Motor neuron (in vitro differentiated cells): ENCODE data around the gene HS6ST1. TPM values are rescaled to one million over a fixed set of nuclear protein-coding genes. Genes with fewer than 3 reads are reported as not detected.

Experiments used
- ATAC-seq, 8 experiments: fragments of 200-7000 bp; cut with Tn5 transposase; replicated peaks in 6 of 8; 2 replicates each; pipeline ENCODE4 v1.8.0; 2021; ENCODE audit warnings: mild to moderate bottlenecking in 8 of 8, moderate library complexity in 8 of 8
- H3K27ac ChIP-seq, 2 donors: fragments of 250-450 bp; sonication (Bioruptor Pico); 2 replicates each; pipeline ENCODE4 v1.9.0; 2021; ENCODE audit warnings: antibody characterized with exemption in 2 of 2, mild to moderate bottlenecking in 2 of 2, moderate library complexity in 1 of 2
- H3K4me1 ChIP-seq, 2 donors: fragments of 250-450 bp; sonication (Bioruptor Pico); replicated peaks in 1 of 2; 2 replicates each; pipeline ENCODE4 v1.6.1; 2021; ENCODE audit warnings: antibody characterized with exemption in 2 of 2, mild to moderate bottlenecking in 2 of 2, moderate library complexity in 1 of 2
- H3K4me3 ChIP-seq, 5 donors: fragments of 250-450 bp; sonication (Bioruptor Pico); 2 replicates each; pipeline ENCODE4 v1.9.0; 2021; ENCODE audit warnings: antibody characterized with exemption in 5 of 5, mild to moderate bottlenecking in 5 of 5, moderate library complexity in 4 of 5
- WGBS, 10 experiments: fragments of 450-650 bp; shearing (Covaris generic); methylation state at CpG; one replicate each; pipeline ENCODE4 v1.0.0; 2022; 5-methylcytosine and 5-hydroxymethylcytosine counted together
- in situ Hi-C, 9 experiments: fragments of 400-800 bp; cut with MboI; loops; one replicate each; pipeline ENCODE4 v1.15.0; 2021; ENCODE audit warnings: low sequenced_read_pairs in 9 of 9, low pct_unique_long_range_greater_than_20kb in 2 of 9; ENCODE audit not compliant: unreplicated experiment in 9 of 9
- total RNA-seq, 8 experiments: library from RNA; unstranded; fragments of 300-600 nt; gene quantifications; 2 replicates each; pipeline versions ENCODE4 v1.2.3 to v1.2.4, GENCODE V29; 2022

The HS6ST1 gene
- total RNA-seq, 8 experiments from 2014 or later: 8.4 to 111 (median 54.1) TPM

GRCh38 chr2:128345436-128346165 is 26.9 kb upstream of the HS6ST1 start:
- no peak for ATAC-seq
- no peak overlapping the region for H3K4me3 ChIP-seq
- in situ Hi-C loops: loop anchor here in 1 of 9 experiments (25.0 kb wide), 1 partner anchor 1042 kb away; no protein-coding TSS in a partner anchor
- no peak overlapping the region for H3K27ac ChIP-seq
- WGBS, 10 experiments: 60 to 100% (median 94%) methylated on average over 1 to 10 of the region's 43 CpGs; no CpG with 5 or more reads in 2 of the 10 experiments
- H3K4me1 ChIP-seq: peaks cover 8 to 9% of the 10 kb centered on the region in 2 donors

- 56 to 100% (median 96%) methylated on average over 1 to 2 of the region's 3 CpGs; no CpG with 5 or more reads in 2 of the 10 experiments for WGBS, 10 experiments
- Histone ChIP-seq H3K4me1 (peaks cover 8 to 9% of the 10 kb centered on the region in 2 donors), H3K27ac (no peak overlapping the region), H3K4me3 (no peak overlapping the region)
- no peak for ATAC-seq
- in situ Hi-C loops: loop anchor here in 1 of 9 experiments (25.0 kb wide), 1 partner anchor 1043 kb away; no protein-coding TSS in a partner anchor
These were observed 25.4 kb upstream of the HS6ST1 start for GRCh38 chr2:128344101-128344500.

GRCh38 chr2:128343459-128343858 is 24.8 kb upstream of the HS6ST1 start:
- ATAC-seq: no peak
- Histone ChIP-seq H3K4me1 (peaks cover 6 to 7% of the 10 kb centered on the region in 2 donors), H3K27ac (no peak overlapping the region), H3K4me3 (no peak overlapping the region)
- in situ Hi-C loops: loop anchor here in 1 of 9 experiments (25.0 kb wide), 1 partner anchor 1044 kb away; no protein-coding TSS in a partner anchor
- WGBS, 10 experiments: 80 to 100% (median 85%) methylated on average over 1 of the region's 1 CpG; no CpG with 5 or more reads in 4 of the 10 experiments

GRCh38 chr2:128342550-128342949 is 23.9 kb upstream of the HS6ST1 start:
- 28 to 100% (median 80%) methylated on average over 1 to 3 of the region's 3 CpGs; no CpG with 5 or more reads in 1 of the 10 experiments for WGBS, 10 experiments
- ATAC-seq: peak in 1 of 8 experiments; percentile 23
- Histone ChIP-seq H3K4me1 (no peaks in the 10 kb centered on the region), H3K27ac (no peak overlapping the region), H3K4me3 (no peak overlapping the region)
- in situ Hi-C loops: loop anchor here in 1 of 9 experiments (25.0 kb wide), 1 partner anchor 1045 kb away; no protein-coding TSS in a partner anchor

GRCh38 chr2:128341621-128342020 is 23.0 kb upstream of the HS6ST1 start:
- H3K4me1 ChIP-seq: no peaks in the 10 kb centered on the region
- H3K27ac ChIP-seq: no peak overlapping the region
- ATAC-seq: no peak
- no peak overlapping the region for H3K4me3 ChIP-seq
- 78 to 100% (median 92%) methylated on average over 2 to 3 of the region's 3 CpGs for WGBS, 10 experiments
- in situ Hi-C loops: loop anchor here in 1 of 9 experiments (25.0 kb wide), 1 partner anchor 1046 kb away; no protein-coding TSS in a partner anchor

GRCh38 chr2:128332091-128332634 is 13.5 kb upstream of the HS6ST1 start:
- no peak for ATAC-seq
- no peak overlapping the region for H3K4me3 ChIP-seq
- 48 to 100% (median 88%) methylated on average over 1 to 2 of the region's 2 CpGs; no CpG with 5 or more reads in 1 of the 10 experiments for WGBS, 10 experiments
- no peak overlapping the region for H3K27ac ChIP-seq
- in situ Hi-C loops: loop anchor here in 1 of 9 experiments (25.0 kb wide), 1 partner anchor 1055 kb away; no protein-coding TSS in a partner anchor
- H3K4me1 ChIP-seq: no peaks in the 10 kb centered on the region

GRCh38 chr2:128330583-128330982 is 11.9 kb upstream of the HS6ST1 start:
- Histone ChIP-seq H3K4me3 (no peak overlapping the region), H3K4me1 (peaks cover 6 to 9% of the 10 kb centered on the region in 2 donors), H3K27ac (no peak overlapping the region)
- 91 to 100% (median 98%) methylated on average over 1 to 5 of the region's 5 CpGs; no CpG with 5 or more reads in 1 of the 10 experiments for WGBS, 10 experiments
- no peak for ATAC-seq
- in situ Hi-C loops: loop anchor here in 1 of 9 experiments (25.0 kb wide), 1 partner anchor 1057 kb away; no protein-coding TSS in a partner anchor

- Histone ChIP-seq H3K4me3 (no peak overlapping the region), H3K27ac (no peak overlapping the region), H3K4me1 (peaks cover 6 to 9% of the 10 kb centered on the region in 2 donors)
- 37 to 100% (median 91%) methylated on average over 1 to 6 of the region's 6 CpGs; no CpG with 5 or more reads in 1 of the 10 experiments for WGBS, 10 experiments
- in situ Hi-C loops: loop anchor here in 1 of 9 experiments (25.0 kb wide), 1 partner anchor 1058 kb away; no protein-coding TSS in a partner anchor
- ATAC-seq: peak in 2 of 8 experiments; percentile 18 to 46
These were observed 10.9 kb upstream of the HS6ST1 start for GRCh38 chr2:128329607-128330006.

- Histone ChIP-seq H3K4me3 (no peak overlapping the region), H3K4me1 (peaks cover 12 to 24% of the 10 kb centered on the region in 2 donors), H3K27ac (no peak overlapping the region)
- WGBS, 10 experiments: 80 to 96% (median 90%) methylated on average over 1 to 8 of the region's 11 CpGs; no CpG with 5 or more reads in 1 of the 10 experiments
- in situ Hi-C loops: loop anchor here in 1 of 9 experiments (25.0 kb wide), 1 partner anchor 1060 kb away; no protein-coding TSS in a partner anchor
- ATAC-seq: no peak
These were observed 8.7 kb upstream of the HS6ST1 start for GRCh38 chr2:128327180-128327964.

- peaks cover 16 to 29% of the 10 kb centered on the region in 2 donors for H3K4me1 ChIP-seq
- H3K4me3 ChIP-seq: no peak overlapping the region
- ATAC-seq: peak in 3 of 8 experiments; percentile 62 to 75 (median 71)
- in situ Hi-C loops: loop anchor here in 1 of 9 experiments (25.0 kb wide), 1 partner anchor 1061 kb away; no protein-coding TSS in a partner anchor
- H3K27ac ChIP-seq: no peak overlapping the region
- WGBS, 10 experiments: 0 to 100% (median 74%) methylated on average over 1 to 4 of the region's 4 CpGs; no CpG with 5 or more reads in 3 of the 10 experiments
These were observed 7.7 kb upstream of the HS6ST1 start for GRCh38 chr2:128326346-128326745.

GRCh38 chr2:128325611-128326181 is 7.0 kb upstream of the HS6ST1 start:
- ATAC-seq: no peak
- in situ Hi-C loops: loop anchor here in 1 of 9 experiments (25.0 kb wide), 1 partner anchor 1062 kb away; no protein-coding TSS in a partner anchor
- H3K27ac ChIP-seq: no peak overlapping the region

More at GRCh38 chr2:128325611-128326181, 7.0 kb upstream of the HS6ST1 start:
- H3K4me1 ChIP-seq: peaks cover 18 to 32% of the 10 kb centered on the region in 2 donors
- WGBS, 10 experiments: 20 to 100% (median 90%) methylated on average over 1 to 10 of the region's 13 CpGs; no CpG with 5 or more reads in 3 of the 10 experiments
- H3K4me3 ChIP-seq: no peak overlapping the region
